NCI-H2081 treated with DMSO at 0.1 percent for 48 hours (cell line): ENCODE data around the gene NMNAT1.
"Not testable (repeated sequence)": the region's sequence is repeated elsewhere in the genome, so short reads cannot be mapped to it uniquely, and the experiment has no call there.

Experiments
- DNase-seq: peaks from one replicate; lab custom pipeline; 2025; lab: John Stamatoyannopoulos, UW

The NMNAT1 gene

GRCh38 chr1:10020086-10020485 is 76.8 kb downstream of the NMNAT1 start:
- no peak for DNase-seq

GRCh38 chr1:10020678-10021077 is 77.4 kb downstream of the NMNAT1 start:
- not testable (repeated sequence) for DNase-seq

GRCh38 chr1:10021992-10022391 is 78.7 kb downstream of the NMNAT1 start:
- not testable (repeated sequence) for DNase-seq

GRCh38 chr1:10022656-10023055 is 79.4 kb downstream of the NMNAT1 start:
- DNase-seq: no peak

GRCh38 chr1:10025354-10025753 is 82.1 kb downstream of the NMNAT1 start:
- DNase-seq: no peak

GRCh38 chr1:10027027-10027426 is 83.8 kb downstream of the NMNAT1 start:
- DNase-seq: no peak

GRCh38 chr1:10028956-10029500 is 85.8 kb downstream of the NMNAT1 start:
- not testable (repeated sequence) for DNase-seq

GRCh38 chr1:10031461-10031860 is 88.2 kb downstream of the NMNAT1 start:
- no peak for DNase-seq

GRCh38 chr1:10032590-10033358 is 89.5 kb downstream of the NMNAT1 start, which contains the start of gene UBE4B:
TSS of gene UBE4B (plus strand) at chr1:10032958. CDS start at chr1:10033671, 713 bp downstream.
- peak; percentile 94 for DNase-seq

- no peak for DNase-seq
These were observed 90.1 kb downstream of the NMNAT1 start for GRCh38 chr1:10033359-10033845.
